Measurements from ENCODE around the gene DYNC2H1.

DNA sequence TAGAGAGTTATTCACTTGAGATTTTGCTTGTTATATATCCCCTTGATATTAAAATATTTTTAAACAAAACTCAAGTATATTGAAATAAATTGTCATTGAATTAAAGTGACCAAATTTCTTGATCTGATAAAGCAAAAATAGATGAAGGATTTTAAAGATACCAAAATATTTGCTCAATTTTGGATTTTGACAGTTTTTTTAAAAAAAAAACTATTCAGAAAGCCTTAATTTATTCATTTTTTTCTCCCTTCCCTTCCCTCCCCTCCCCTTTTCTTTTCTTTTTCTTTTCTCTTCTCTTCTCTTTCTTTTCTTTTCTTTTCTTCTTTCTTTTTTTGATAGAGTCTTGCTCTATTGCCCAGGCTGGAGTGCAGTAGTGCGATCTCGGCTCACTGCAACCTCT, 163.7 kb downstream of the DYNC2H1 start:
- TF ChIP-seq NR2C2 (CRISPR knock-in tag; IDR thresholded peaks at IDR 0.05) = no peak
- no peak for TF ChIP-seq ATF1 (CRISPR knock-in tag; IDR thresholded peaks at IDR 0.05)
- TF ChIP-seq, protein P1, sequence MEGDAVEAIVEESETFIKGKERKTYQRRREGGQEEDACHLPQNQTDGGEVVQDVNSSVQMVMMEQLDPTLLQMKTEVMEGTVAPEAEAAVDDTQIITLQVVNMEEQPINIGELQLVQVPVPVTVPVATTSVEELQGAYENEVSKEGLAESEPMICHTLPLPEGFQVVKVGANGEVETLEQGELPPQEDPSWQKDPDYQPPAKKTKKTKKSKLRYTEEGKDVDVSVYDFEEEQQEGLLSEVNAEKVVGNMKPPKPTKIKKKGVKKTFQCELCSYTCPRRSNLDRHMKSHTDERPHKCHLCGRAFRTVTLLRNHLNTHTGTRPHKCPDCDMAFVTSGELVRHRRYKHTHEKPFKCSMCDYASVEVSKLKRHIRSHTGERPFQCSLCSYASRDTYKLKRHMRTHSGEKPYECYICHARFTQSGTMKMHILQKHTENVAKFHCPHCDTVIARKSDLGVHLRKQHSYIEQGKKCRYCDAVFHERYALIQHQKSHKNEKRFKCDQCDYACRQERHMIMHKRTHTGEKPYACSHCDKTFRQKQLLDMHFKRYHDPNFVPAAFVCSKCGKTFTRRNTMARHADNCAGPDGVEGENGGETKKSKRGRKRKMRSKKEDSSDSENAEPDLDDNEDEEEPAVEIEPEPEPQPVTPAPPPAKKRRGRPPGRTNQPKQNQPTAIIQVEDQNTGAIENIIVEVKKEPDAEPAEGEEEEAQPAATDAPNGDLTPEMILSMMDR (IDR thresholded peaks at IDR 0.05) = no peak
- no peak for TF ChIP-seq SMAD3 (CRISPR knock-in tag; IDR thresholded peaks at IDR 0.05; ENCODE audit: borderline replicate concordance)
- no peak for TF ChIP-seq HMGA2 (CRISPR knock-in tag; IDR thresholded peaks at IDR 0.05)
- TF ChIP-seq, protein P2, sequence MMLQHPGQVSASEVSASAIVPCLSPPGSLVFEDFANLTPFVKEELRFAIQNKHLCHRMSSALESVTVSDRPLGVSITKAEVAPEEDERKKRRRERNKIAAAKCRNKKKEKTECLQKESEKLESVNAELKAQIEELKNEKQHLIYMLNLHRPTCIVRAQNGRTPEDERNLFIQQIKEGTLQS (CRISPR knock-in tag; conservative IDR thresholded peaks at IDR 0.05) = no peak
- TF ChIP-seq, protein P3, sequence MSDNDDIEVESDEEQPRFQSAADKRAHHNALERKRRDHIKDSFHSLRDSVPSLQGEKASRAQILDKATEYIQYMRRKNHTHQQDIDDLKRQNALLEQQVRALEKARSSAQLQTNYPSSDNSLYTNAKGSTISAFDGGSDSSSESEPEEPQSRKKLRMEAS (CRISPR knock-in tag; IDR thresholded peaks at IDR 0.05) = no peak
- TF ChIP-seq, protein P4, sequence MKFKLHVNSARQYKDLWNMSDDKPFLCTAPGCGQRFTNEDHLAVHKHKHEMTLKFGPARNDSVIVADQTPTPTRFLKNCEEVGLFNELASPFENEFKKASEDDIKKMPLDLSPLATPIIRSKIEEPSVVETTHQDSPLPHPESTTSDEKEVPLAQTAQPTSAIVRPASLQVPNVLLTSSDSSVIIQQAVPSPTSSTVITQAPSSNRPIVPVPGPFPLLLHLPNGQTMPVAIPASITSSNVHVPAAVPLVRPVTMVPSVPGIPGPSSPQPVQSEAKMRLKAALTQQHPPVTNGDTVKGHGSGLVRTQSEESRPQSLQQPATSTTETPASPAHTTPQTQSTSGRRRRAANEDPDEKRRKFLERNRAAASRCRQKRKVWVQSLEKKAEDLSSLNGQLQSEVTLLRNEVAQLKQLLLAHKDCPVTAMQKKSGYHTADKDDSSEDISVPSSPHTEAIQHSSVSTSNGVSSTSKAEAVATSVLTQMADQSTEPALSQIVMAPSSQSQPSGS (CRISPR knock-in tag; IDR thresholded peaks at IDR 0.05; ENCODE audit: borderline replicate concordance, low read depth) = no peak
- no peak for TF ChIP-seq FOXJ3 (CRISPR knock-in tag; IDR thresholded peaks at IDR 0.05; ENCODE audit: borderline replicate concordance)
- no peak for TF ChIP-seq SP1 (CRISPR knock-in tag; conservative IDR thresholded peaks at IDR 0.05)
- TF ChIP-seq, protein P5, sequence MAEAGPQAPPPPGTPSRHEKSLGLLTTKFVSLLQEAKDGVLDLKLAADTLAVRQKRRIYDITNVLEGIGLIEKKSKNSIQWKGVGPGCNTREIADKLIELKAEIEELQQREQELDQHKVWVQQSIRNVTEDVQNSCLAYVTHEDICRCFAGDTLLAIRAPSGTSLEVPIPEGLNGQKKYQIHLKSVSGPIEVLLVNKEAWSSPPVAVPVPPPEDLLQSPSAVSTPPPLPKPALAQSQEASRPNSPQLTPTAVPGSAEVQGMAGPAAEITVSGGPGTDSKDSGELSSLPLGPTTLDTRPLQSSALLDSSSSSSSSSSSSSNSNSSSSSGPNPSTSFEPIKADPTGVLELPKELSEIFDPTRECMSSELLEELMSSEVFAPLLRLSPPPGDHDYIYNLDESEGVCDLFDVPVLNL (CRISPR knock-in tag; IDR thresholded peaks at IDR 0.05; ENCODE audit: borderline replicate concordance, low read depth) = no peak
- TF ChIP-seq CBFB (CRISPR knock-in tag; IDR thresholded peaks at IDR 0.05; ENCODE audit: low read depth) = no peak

Data from WTC11 (cell line).